Activated CD4-positive, alpha-beta memory T cell treated with anti-CD3 and anti-CD28 coated beads, Interleukin-2, amount 10 ng/mL, durations not matched to agents 7 days and 5 days (primary cell): ENCODE results near the gene TMEM140. TPM values are rescaled to one million over a fixed set of nuclear protein-coding genes. Genes with fewer than 3 reads are reported as not detected.
"Not testable (repeated sequence)": the region's sequence is repeated elsewhere in the genome, so short reads cannot be mapped to it uniquely, and the experiment has no call there.

Experiments
- CTCF ChIA-PET: fragments of 350-600 bp; sonication (Branson Sonifier 250); formaldehyde crosslinking; loops from one replicate; lab custom pipeline; 2021; ENCODE audit warnings: antibody characterized with exemption, inconsistent platforms; lab: Charles Lee
- POLR2A ChIA-PET: fragments of 350-600 bp; sonication (Branson Sonifier 250); formaldehyde crosslinking; loops from one replicate; lab custom pipeline; 2021; ENCODE audit warnings: antibody characterized with exemption; lab: Charles Lee
- DNase-seq: peaks from one replicate; pipeline ENCODE4 v3.0.0-alpha.2; 2020
- H3K27ac Mint-ChIP-seq: one replicate; pipeline ENCODE4 v1.8.0; 2021; ENCODE audit warnings: mild to moderate bottlenecking, mixed read lengths
- H3K27me3 Mint-ChIP-seq: one replicate; pipeline ENCODE4 v1.8.0; 2021; ENCODE audit warnings: mixed read lengths
- H3K36me3 Mint-ChIP-seq: one replicate; pipeline ENCODE4 v1.8.0; 2021; ENCODE audit warnings: low read depth, mixed read lengths
- H3K4me1 Mint-ChIP-seq: one replicate; pipeline ENCODE4 v1.8.0; 2021; ENCODE audit warnings: mixed read lengths
- H3K4me3 Mint-ChIP-seq: one replicate; pipeline ENCODE4 v1.8.0; 2021; ENCODE audit warnings: mild to moderate bottlenecking, mixed read lengths
- H3K9me3 Mint-ChIP-seq: one replicate; pipeline ENCODE4 v1.8.0; 2021; ENCODE audit warnings: mixed read lengths
- total RNA-seq, 2 experiments: library from RNA; stranded (reverse); gene quantifications; one replicate each; pipeline ENCODE4 v1.2.3, GENCODE V29; 2021

TMEM140 gene
- total RNA-seq, 2 experiments from 2014 or later, result 36.5 to 37.1 TPM

DNA sequence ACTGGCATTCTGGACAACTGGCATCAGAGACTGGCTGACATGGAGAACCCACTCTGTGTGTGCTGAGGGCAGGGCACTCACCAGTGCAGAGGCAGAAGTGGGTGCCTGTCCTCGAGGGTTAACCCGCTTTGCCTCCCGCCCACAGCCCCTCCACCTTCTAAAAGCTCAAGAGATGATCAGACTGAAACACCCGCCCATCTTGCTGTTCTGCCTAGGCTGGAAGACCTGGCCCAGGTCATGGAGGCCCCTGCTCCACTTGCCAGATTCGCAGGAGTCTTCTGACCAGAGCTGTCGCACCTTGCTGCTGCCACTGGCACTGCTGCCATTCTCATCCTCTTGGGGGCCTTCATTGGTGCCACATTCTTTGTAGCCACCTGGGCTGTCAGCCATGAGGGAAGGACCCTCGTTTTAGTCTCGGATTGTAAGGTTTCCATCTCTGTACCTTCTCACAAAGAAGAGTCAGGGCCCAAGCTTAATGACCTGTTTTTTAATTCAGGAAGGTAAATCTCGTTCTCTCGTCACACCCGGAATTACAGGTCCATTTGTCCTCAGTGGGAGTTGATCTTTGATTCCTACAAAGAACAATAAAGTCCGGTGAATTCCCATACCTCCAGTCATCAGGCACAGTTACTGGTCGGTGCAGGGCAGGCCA, 20.7 kb downstream of the TMEM140 start:
- Mint-ChIP-seq H3K27me3 (no peaks in the 10 kb centered on the region), H3K9me3 (no peaks in the 10 kb centered on the region), H3K36me3 (peaks cover 61% of the 10 kb centered on the region), H3K4me3 (peak overlapping the region; percentile 87), H3K27ac (peak overlapping the region; percentile 93), H3K4me1 (peaks cover 56% of the 10 kb centered on the region)
- ChIA-PET CTCF (interaction anchor here (0.7 to 5.0 kb wide), 12 partner anchors 8 to 536 kb away, joined by 3 to 88 read pairs (median 6); partner anchors contain the start of genes AGBL3, BPGM, TMEM140 and WDR91), POLR2A (interaction anchor here (1.3 to 9.1 kb wide), 7 partner anchors 9 to 182 kb away, joined by 5 to 181 read pairs (median 5); partner anchors contain the start of genes AGBL3, TMEM140 and WDR91)
- DNase-seq, result peak; percentile 15

GRCh38 chr7:135169141-135169963, 21.5 kb downstream of the TMEM140 start:
- H3K27me3 Mint-ChIP-seq, result no peaks in the 10 kb centered on the region
- CTCF ChIA-PET, result interaction anchor here (0.6 to 5.0 kb wide), 17 partner anchors 9 to 537 kb away, joined by 3 to 88 read pairs (median 4); partner anchors contain the start of genes AGBL3, BPGM, TMEM140 and WDR91
- H3K27ac Mint-ChIP-seq, result peak overlapping the region; percentile 93
- peak; percentile 75 for DNase-seq
- H3K4me1 Mint-ChIP-seq, result peaks cover 51% of the 10 kb centered on the region
- POLR2A ChIA-PET, result interaction anchor here (0.6 to 9.1 kb wide), 12 partner anchors 10 to 524 kb away, joined by 3 to 181 read pairs (median 5); partner anchors contain the start of genes AGBL3, BPGM, TMEM140 and WDR91
- peak overlapping the region; percentile 87 for H3K4me3 Mint-ChIP-seq
- H3K36me3 Mint-ChIP-seq, result peaks cover 54% of the 10 kb centered on the region
- H3K9me3 Mint-ChIP-seq, result no peaks in the 10 kb centered on the region

DNA sequence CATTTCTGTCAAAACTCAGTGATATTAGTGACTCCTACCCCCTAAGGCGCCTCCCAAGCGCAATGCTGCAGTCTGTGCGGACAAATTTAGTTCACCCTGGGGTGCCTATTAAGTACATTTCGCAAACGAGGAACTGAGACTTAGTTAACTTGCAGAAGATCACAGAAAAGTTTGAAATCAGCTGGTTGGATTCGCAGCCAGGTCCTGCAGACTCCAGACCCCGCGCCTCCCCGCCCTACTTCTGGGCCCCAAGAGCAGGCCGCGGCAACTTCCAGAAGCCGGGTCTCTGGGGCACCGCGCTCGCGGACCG, 22.0 kb downstream of the TMEM140 start:
- CTCF ChIA-PET, result interaction anchor here (0.6 to 5.0 kb wide), 17 partner anchors 9 to 538 kb away, joined by 3 to 88 read pairs (median 4); partner anchors contain the start of genes AGBL3, BPGM, TMEM140 and WDR91
- Mint-ChIP-seq H3K4me3 (peak overlapping the region; percentile 87), H3K27me3 (no peaks in the 10 kb centered on the region), H3K36me3 (peaks cover 48% of the 10 kb centered on the region), H3K27ac (peak overlapping the region; percentile 93), H3K4me1 (peaks cover 51% of the 10 kb centered on the region), H3K9me3 (no peaks in the 10 kb centered on the region)
- POLR2A ChIA-PET, result interaction anchor here (0.9 to 9.1 kb wide), 12 partner anchors 11 to 524 kb away, joined by 3 to 181 read pairs (median 6); partner anchors contain the start of genes AGBL3, BPGM, TMEM140 and WDR91
- no peak for DNase-seq

DNA sequence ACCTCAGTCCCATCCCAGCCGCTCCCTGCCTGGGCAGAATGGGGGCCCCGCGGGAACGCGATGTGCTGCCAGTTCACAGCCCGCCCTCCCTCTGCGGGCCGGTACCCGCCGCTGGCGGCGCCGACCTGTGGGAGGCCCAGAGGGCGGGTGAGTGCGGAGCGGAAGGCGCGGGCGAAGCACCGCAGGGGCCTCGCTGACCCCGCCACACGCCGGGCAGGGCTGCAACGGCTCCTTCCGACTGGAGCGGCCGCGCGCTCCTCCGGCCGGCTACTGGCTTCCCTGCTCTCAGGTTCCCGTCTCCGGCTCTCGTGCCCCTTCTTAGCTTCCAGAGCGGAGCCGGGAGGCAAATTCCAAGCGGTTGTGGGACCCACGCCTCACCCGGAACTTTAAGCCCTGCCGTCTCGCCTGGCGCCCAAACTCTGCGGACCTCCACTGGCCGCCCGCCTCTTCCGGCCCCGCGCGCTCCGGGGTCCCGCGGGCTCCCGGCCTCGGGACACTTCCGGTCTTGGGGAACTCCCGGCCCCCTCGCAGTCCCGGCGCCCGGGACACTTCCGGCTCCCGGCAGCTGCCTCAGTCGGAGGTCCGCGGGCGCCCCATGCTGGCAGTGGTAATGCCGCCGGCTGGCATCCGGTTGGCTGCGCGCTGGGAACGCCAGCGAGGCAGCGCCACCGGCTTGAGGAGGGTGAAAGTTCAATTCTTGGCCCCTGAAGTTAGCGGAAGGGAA, 22.6 kb downstream of the TMEM140 start, which contains the start of gene CYREN:
TSS of gene CYREN (minus strand) at position 434 of the 724 bp plus-strand sequence. CDS start 1,785 bp downstream, outside the sequence.
- H3K27ac Mint-ChIP-seq, result peak within 1 kb of the TSS; percentile 93
- H3K4me1 Mint-ChIP-seq, result peaks cover 51% of the 10 kb centered on the region

DNA sequence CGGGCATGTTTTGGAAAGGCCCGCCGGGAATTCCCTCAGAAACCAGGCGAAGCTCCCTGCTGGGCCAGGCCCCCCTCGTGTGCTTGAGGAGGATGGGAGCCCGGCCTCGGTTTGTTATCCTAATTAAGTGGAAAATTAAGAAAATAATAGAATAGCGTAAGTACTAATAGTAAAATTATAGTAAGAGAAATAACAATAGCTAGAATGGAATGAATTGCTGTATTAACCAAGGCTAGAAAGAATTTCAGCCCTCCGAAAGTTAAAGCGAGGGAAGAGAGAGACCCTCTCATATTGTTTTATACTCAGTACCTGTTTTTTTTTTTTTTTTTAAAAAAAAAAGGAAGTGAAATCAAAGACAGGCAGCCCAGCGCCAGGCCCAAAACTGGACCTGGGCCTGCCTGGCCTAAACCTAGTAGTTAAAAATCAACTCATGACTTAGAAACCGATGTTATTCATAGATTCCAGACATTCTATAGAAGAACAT, 23.2 kb downstream of the TMEM140 start:
- Mint-ChIP-seq H3K4me3 (peak overlapping the region; percentile 87), H3K36me3 (peaks cover 37% of the 10 kb centered on the region), H3K4me1 (peaks cover 47% of the 10 kb centered on the region), H3K27ac (peak overlapping the region; percentile 81)
- H3K9me3 Mint-ChIP-seq, H3K27me3 Mint-ChIP-seq: not testable (repeated sequence)
- ChIA-PET POLR2A (interaction anchor here (0.8 to 9.1 kb wide), 12 partner anchors 12 to 540 kb away, joined by 3 to 181 read pairs (median 5); partner anchors contain the start of genes AGBL3, BPGM, NUP205 and TMEM140), CTCF (interaction anchor here (0.7 to 5.0 kb wide), 17 partner anchors 8 to 1056 kb away, joined by 3 to 88 read pairs (median 4); partner anchors contain the start of genes AGBL3, BPGM, TMEM140 and WDR91)
- peak; percentile 15 for DNase-seq

More for the DNA sequence above, 22.6 kb downstream of the TMEM140 start, which contains the start of gene CYREN:
- ChIA-PET POLR2A (interaction anchor here (0.8 to 9.1 kb wide), 12 partner anchors 11 to 540 kb away, joined by 3 to 181 read pairs (median 5); partner anchors contain the start of genes AGBL3, BPGM, NUP205 and TMEM140), CTCF (interaction anchor here (0.7 to 5.0 kb wide), 20 partner anchors 9 to 1057 kb away, joined by 3 to 88 read pairs (median 4); partner anchors contain the start of genes AGBL3, BPGM, TMEM140 and WDR91)
- H3K36me3 Mint-ChIP-seq, result peaks cover 43% of the 10 kb centered on the region
- H3K9me3 Mint-ChIP-seq, result no peaks in the 10 kb centered on the region
- no peaks in the 10 kb centered on the region for H3K27me3 Mint-ChIP-seq
- peak; percentile 90 for DNase-seq
- peak within 1 kb of the TSS; percentile 87 for H3K4me3 Mint-ChIP-seq

DNA sequence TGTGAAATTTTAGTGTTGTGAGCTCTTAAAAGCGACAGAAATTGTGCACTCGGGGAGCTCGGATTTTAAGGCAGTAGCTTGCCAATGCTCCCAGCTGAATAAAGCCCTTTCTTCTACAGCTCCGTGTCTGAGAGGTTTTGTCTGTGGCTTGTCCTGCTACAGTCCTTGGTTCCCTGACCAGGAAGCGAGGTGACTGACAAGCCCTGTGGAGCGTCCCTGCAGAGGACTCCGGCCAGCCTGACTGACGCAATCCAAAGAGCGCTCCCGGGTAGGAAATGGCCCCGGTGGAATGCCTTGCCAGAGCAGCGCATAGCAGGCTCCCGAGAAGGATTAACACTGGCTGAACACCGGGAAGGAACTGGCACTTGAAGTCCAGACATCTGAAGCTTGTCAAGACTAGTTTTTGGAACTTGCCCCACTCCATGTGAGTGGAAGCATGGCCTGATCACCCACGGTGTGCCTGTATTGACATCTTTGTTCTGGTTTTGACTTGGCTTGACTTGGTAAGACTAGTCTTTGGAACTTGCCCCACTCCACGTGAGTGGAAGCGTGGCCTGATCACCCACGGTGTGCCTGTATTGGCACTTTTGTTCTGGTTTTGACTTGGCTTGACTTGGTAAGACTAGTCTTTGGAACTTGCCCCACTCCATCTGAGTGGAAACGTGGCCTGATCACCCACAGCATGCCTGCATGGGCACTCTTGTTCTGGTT, 23.9 kb downstream of the TMEM140 start:
- Mint-ChIP-seq H3K4me1 (peaks cover 43% of the 10 kb centered on the region), H3K27ac (peak overlapping the region; percentile 49), H3K4me3 (peak overlapping the region; percentile 54), H3K36me3 (peaks cover 32% of the 10 kb centered on the region)
- ChIA-PET CTCF (interaction anchor here (0.7 to 5.0 kb wide), 9 partner anchors 11 to 524 kb away, joined by 3 to 88 read pairs (median 6); partner anchors contain the start of genes AGBL3, TMEM140 and WDR91), POLR2A (interaction anchor here (0.8 to 9.1 kb wide), 8 partner anchors 13 to 541 kb away, joined by 3 to 181 read pairs (median 13); partner anchors contain the start of genes AGBL3, TMEM140 and WDR91)
- H3K9me3 Mint-ChIP-seq, H3K27me3 Mint-ChIP-seq: not testable (repeated sequence)
- DNase-seq, result peak; percentile 18

DNA sequence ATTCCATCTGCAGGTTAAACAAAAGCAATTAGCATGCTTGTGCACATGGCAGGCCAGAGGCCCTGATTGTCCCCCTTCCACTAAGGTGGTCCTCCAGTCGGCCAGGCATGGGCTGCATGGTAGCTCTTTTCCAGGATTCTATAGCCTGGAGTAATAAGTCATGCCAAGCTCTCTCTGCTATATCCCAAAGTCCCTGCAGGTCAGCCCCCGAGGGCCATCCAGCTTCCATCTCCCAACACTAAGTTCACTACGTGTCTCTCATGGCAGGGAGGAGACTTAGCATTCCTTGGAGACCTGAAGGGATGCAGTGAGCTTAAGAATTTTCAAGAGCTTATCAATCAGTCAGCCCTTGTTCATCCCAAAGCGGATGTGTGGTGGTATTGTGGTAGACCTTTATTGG, 26.0 kb downstream of the TMEM140 start:
- not testable (repeated sequence) for H3K27me3 Mint-ChIP-seq, H3K9me3 Mint-ChIP-seq, H3K4me3 Mint-ChIP-seq, H3K27ac Mint-ChIP-seq
- Mint-ChIP-seq H3K36me3 (peaks cover 17% of the 10 kb centered on the region), H3K4me1 (peaks cover 21% of the 10 kb centered on the region)
- ChIA-PET CTCF (interaction anchor here (1.3 kb wide), 1 partner anchor 187 kb away, joined by 4 read pairs; the partner anchor contains the start of gene AGBL3), POLR2A (interaction anchor here (1.1 to 2.0 kb wide), 2 partner anchors 26 to 37 kb away, joined by 3 to 5 read pairs; partner anchors contain the start of genes TMEM140 and WDR91)
- peak; percentile 12 for DNase-seq

DNA sequence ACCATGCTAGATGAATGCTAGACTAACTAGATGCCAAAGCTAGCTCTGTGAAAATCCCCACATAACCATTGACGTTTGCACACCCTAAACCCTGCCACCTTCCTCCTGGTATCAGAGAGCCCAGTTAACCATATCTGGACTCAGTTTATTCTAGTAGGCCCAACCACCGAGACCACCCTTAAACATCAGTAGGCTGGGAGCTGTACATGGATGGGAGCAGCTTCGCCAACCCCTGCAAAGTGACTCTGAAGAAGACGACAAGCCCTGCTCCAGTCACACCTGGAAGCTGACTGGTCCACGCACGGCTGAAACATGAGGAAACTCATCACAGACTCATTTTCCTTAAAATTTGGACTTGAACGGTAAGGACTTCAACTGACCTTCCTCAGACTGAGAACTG, 27.1 kb downstream of the TMEM140 start:
- Mint-ChIP-seq H3K4me1 (peaks cover 11% of the 10 kb centered on the region), H3K27ac (no peak overlapping the region), H3K36me3 (peaks cover 14% of the 10 kb centered on the region), H3K27me3 (no peaks in the 10 kb centered on the region), H3K9me3 (peaks cover 6% of the 10 kb centered on the region), H3K4me3 (no peak overlapping the region)
- ChIA-PET CTCF (interaction anchor here (1.2 kb wide), 1 partner anchor 36 kb away, joined by 4 read pairs; no protein-coding TSS in a partner anchor), POLR2A (interaction anchor here (1.1 to 2.0 kb wide), 2 partner anchors 27 to 36 kb away, joined by 3 to 5 read pairs; partner anchors contain the start of genes TMEM140 and WDR91)
- no peak for DNase-seq

- H3K27ac Mint-ChIP-seq, result no peak overlapping the region
- no peaks in the 10 kb centered on the region for H3K27me3 Mint-ChIP-seq
- ChIA-PET POLR2A (interaction anchor here (1.1 to 2.0 kb wide), 2 partner anchors 12 to 28 kb away, joined by 3 to 5 read pairs; partner anchors contain the start of gene TMEM140), CTCF (interaction anchor here (1.1 to 1.2 kb wide), 2 partner anchors 35 to 189 kb away, joined by 4 read pairs; partner anchors contain the start of gene AGBL3)
- H3K4me3 Mint-ChIP-seq, result no peak overlapping the region
- peaks cover 9% of the 10 kb centered on the region for H3K4me1 Mint-ChIP-seq
- no peak for DNase-seq
- H3K9me3 Mint-ChIP-seq, result peaks cover 15% of the 10 kb centered on the region
- peaks cover 22% of the 10 kb centered on the region for H3K36me3 Mint-ChIP-seq
Measured at GRCh38 chr7:135175931-135176330, 28.1 kb downstream of the TMEM140 start.

DNA sequence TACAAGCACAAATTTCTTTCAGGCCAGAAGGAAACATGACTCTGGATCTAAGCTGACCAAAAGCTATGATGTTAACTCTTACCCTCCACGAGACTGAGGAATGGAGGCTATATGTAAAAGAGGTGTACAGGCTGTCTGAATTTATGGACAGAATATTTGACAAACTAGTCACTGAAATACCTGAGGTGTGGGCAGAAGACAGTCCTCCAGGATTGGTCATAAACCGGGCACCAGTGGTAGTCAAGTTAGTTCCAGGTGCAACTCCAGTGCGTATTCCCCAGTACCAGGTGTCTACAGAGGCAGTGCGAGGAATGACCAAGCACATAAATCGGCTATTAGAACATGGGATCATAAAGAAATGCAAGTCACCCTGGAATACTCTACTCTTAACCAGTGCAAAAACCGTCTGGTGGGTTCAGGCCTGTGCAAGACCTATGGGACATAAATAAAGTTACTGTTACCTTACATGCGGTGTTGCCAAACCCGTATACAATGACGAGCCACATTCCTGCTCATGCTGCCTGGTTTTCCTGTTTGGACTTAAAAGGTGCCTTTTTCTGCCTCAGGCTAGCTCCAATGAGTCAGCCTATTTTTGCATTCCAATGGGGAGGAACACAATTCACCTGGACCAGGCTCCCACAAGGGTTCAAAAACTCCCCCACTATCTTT, 29.3 kb downstream of the TMEM140 start:
- peaks cover under 1% of the 10 kb centered on the region for H3K4me1 Mint-ChIP-seq
- H3K4me3 Mint-ChIP-seq, result no peak overlapping the region
- H3K27me3 Mint-ChIP-seq, result no peaks in the 10 kb centered on the region
- ChIA-PET POLR2A (interaction anchor here (0.7 to 1.1 kb wide), 2 partner anchors 11 to 29 kb away, joined by 3 read pairs; partner anchors contain the start of gene TMEM140), CTCF (no interaction called here)
- peaks cover 35% of the 10 kb centered on the region for H3K36me3 Mint-ChIP-seq
- DNase-seq, result peak; percentile 5
- peaks cover 27% of the 10 kb centered on the region for H3K9me3 Mint-ChIP-seq
- H3K27ac Mint-ChIP-seq, result no peak overlapping the region
